ENCODE results near the gene RASA1.

Gene RASA1

GRCh38 chr5:87361536-87362213, 94.0 kb downstream of the RASA1 start:
- DNase-seq, result no peak

DNA sequence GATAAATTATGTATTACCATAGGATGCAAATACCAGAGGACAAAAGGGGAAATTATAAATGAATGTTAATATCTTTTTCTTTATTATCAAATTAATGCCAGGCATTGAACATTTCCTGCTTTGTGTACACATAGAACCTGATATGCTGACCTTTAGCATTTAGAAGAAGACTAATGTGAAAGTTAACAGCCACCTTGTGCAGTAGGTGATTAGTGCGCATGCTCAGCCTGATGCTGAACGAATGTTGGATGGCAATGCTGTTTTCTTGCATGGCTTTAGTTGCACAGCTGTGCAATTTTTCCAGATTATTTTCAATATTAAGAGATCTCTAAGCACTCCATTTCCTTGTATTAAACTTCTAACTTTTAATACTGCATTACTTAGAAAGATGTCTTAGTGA, 99.6 kb downstream of the RASA1 start:
- no peak for DNase-seq

GRCh38 chr5:87368601-87369000, 100.9 kb downstream of the RASA1 start:
- no peak for DNase-seq

GRCh38 chr5:87369431-87369830, 101.7 kb downstream of the RASA1 start:
- no peak for DNase-seq

GRCh38 chr5:87372705-87373104, 105.0 kb downstream of the RASA1 start:
- no peak for DNase-seq

- DNase-seq, result no peak
These were observed 114.5 kb downstream of the RASA1 start for GRCh38 chr5:87382224-87382623.

- no peak for DNase-seq
These were observed 115.5 kb downstream of the RASA1 start for GRCh38 chr5:87383216-87383615.

DNA sequence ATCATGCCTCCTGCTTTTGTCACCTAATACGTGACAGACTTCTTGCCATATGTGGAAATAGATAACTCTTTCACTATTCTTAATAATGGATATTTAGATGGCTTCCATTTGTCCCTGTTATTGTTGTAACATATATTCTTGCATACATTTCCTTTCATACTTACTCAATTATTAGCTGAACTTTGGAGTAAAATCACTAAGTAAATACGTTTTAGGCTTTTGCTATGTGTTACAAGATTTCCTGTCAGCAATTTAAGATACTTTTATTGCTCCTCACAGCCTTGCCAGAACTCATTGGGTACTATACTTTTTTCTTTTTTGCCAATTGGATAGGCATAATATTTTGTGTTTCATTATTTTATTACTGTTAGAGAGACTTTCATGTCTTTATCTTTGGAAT, 118.1 kb downstream of the RASA1 start:
- DNase-seq, result no peak

GRCh38 chr5:87388129-87388528, 120.4 kb downstream of the RASA1 start:
- DNase-seq, result no peak

DNA sequence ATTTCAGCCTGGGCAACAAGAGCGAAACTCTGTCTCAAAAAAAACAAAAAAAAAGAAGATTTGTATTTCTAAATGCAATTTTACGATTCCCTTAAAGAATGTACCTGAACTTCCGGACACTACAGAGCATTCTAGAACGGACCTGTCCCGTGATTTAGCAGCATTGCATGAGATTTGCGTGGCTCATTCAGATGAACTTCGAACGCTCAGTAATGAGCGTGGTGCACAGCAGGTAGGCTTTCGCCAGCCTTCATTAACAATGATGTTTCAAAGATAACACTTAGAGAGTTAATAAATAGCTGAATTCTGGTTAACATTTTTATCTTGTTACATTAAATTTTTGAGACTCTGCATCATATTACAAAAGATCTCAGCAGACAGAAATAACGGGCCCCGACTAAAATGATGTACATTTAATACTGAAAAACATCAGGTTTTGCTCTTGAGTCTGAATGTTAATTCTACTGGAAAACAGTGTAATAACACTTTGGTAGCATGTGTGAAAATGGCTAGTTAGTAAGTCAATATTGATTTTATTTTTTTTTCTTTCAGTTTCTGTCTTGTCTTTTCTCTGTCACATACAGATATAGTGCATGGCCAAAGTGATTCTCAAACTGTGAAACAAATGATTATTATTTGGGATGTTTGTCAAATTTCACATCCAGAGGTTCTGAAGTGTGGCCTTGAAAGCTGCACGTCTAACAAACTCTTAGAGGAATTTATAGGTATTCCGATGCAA, 121.8 kb downstream of the RASA1 start:
- DNase-seq, result no peak

GRCh38 chr5:87390075-87390474, 122.4 kb downstream of the RASA1 start:
- no peak for DNase-seq

DNA sequence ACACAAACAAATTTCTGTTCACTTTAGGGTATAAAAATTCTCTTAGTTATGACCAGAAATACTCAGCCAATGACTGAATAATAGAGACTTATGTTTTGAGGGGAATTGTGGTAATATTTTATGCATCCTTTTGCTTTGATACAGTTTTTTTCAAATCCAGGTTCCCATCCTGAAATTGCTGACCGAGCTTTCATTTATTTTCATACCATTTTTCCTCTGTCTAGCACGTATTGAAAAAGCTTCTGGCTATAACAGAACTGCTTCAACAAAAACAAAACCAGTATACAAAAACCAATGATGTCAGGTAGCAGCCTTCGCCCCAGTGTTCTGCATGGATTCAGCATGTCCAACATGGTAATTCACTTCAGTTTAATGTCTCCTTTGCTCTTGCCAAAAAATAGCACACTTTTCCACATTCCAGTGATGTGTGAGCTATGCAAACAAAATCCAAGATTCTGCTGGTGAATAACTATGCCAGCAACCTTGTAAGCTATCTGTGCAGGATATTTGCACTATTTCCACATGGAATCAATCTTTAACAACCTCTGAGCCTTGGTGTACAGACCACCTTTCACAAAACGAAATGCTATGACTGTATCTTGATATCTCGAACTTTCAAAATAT, 123.0 kb downstream of the RASA1 start:
- DNase-seq, result no peak

GRCh38 chr5:87392170-87392569, 124.5 kb downstream of the RASA1 start:
- DNase-seq, result no peak

DNA sequence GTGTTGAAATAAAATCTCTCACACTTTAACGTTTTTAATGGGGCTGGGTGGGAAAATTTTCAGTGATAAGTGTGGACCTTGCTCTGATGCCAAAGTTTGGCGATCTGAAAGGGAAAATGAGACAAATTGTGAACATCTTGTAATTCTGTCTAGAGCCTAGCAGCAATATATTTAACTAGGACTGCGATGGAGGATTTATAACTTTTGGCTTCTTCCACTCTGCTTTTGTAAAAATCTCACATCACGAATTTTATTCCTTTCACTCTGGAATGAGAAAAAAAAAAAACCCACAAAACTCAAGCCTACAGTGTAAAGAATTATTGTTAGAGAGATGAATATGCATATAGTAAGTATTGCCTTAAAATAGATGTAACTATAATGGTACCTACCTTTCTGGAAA, 125.1 kb downstream of the RASA1 start:
- DNase-seq, result no peak

- DNase-seq, result no peak
These were observed 125.6 kb downstream of the RASA1 start for GRCh38 chr5:87393331-87393730.

DNA sequence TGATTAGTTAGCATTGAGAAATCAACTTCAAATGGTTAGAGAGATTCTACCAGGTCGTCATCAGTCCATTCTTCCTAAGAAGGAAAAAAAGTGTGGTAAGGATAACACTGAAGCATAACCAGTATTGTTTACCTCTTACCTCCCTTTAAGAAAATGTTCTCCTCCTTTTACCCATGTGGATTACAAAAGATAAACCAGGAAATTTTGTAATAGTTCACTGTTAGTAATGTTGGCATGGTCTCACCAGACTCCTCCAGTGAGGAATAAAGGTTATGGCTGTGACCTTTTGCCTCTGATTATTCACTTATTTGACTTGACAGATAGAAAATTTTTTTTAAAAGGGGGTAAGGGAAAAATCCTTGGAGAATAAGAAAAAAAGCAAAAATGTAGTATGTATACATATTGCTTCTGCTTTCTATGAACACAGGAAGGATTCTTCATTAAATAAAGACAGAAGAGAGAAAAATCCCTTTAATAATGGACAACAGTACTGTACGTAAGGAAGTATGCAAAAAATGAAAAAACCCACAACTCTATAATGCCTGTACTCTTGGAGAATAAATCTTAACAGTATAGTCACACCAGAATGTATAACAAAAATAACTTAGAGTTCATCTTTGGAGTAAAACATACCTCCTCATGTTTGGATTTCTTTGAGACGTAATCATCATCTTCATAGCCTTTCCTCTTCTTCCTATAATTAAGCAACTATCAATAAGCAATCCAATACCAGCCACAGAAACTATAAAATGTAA, 126.9 kb downstream of the RASA1 start:
- no peak for DNase-seq

DNA sequence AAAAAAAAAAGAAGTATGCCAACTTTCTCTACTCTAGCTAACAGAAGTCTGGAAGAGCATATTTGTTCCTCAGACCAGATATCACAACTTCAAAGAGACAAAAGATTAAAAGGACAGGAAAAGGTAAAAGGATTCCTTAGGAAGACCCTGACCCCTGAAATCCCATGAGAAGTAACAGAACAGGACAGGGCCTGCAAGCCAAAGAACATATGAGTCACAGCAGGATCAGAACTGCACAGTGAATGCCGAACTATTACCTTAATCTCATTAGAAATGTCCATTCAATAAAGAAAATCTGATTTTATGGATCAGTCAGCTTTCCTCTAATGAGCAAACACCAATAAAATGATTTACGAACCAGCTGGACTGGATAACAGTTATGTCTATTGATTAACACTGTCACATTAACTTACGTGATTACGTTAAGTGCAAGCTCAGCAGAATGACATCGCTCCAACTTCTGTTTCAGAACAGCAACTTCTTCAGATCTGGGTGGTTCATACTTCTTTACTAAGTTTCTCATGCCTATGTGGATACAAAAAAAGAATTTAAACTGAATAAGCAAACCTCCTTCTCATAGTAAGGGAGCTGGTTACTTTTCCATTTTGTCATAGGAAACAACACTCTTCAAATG, 131.4 kb downstream of the RASA1 start:
- no peak for DNase-seq

- no peak for DNase-seq
These were observed 132.0 kb downstream of the RASA1 start for GRCh38 chr5:87399720-87400119.

DNA sequence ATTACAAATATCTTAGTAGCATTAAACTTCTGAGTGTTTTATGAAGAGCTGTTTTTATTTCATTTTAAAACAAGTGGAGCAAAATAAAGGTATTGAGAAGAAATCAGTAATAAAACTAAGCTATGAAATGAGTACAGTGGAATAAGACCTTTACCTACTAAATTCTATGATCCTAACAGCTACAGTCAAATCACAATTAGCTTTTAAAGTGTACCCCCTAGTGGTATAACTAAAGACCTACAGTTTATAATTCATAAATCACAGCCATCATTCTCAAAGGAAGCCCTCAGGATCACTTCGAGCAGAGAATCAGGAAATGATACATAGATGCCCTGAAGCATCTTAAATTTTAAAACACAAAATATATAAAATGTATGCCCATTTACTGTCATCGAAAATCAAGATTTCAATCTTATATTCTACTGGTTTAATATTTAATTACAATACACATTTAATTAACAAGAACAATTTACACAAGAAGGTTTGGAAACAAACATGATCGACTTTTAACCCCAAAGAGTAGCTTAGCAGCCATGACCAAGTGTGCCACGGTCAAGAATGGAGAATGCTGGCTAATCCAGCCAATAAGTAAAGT, 132.7 kb downstream of the RASA1 start:
- no peak for DNase-seq

DNA sequence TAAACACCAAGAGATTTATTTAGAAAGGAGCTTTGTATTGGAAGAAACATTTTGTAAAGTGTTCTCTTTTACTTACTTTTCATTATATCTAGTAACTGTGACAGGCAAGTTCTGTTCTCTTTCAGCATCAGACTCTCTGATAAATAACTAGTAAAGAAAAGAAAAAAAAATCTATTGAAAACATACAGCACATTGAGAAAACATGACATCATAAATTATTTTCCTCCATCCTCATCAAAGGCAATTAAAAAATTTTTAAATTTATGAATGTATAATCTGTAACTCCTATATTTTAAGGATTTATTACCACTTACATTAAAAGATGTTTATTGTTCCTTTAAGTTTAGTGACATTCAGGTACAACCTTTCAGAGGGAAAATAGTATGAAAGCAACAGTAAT, 133.9 kb downstream of the RASA1 start:
- no peak for DNase-seq

DNA sequence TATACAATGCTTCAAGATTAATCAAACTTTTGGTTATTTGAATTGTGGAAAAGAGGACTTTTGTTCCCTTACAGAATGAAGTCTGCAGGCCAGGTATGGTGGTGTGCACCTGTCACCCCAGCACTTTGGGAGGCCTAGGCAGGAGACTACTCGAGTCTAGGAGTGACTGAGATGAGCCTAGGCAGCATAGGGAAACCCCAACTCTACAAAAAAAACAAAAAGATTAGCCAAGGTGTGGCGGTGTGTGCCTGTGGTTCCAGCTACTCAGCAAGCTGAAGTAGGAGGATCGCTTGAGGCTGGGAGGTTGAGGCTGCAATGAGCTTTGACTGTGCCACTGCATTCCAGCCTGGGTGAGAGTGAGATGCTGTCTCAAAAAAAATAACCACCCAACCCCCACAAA, 135.7 kb downstream of the RASA1 start:
- DNase-seq, result no peak

DNA sequence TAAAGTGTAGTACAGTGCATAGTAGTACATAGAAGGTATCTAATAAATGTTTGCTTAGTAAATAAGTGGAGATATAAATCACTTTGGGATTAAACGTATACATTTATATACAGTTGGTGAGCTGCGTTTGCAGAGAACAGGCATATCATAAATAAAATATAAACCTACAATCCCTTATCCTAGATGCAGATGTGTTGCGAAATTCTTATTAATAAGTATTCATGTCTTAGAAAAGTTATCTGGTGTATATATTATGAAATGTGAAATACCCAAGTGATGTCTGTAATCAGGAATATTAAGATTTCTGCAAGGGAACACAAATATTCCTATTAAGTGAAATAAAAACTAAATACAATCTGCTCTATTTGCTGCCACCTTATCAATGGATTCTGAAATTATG, 136.2 kb downstream of the RASA1 start:
- no peak for DNase-seq

DNA sequence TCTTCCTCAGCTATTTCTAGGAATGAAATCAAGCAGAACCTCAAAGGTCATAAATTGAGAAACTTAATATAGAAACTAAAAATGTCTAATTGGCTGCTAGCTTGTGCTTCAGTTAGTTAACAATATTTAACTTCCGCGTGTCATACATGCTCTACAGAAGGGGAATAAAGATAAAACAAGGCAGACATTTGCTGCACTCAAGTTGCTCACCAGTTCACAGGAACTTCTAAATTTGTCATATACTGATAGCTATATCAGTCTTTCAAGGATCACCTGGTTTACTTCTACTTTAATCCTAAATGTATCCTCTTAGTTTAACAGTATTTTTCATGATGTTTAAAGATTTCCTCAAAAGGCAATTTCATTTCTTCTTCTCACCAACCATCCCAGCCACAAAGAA, 136.7 kb downstream of the RASA1 start:
- DNase-seq, result no peak

Data from midbrain (tissue), 1 donor.